ENCODE data around the gene CCK.

CCK gene

DNA sequence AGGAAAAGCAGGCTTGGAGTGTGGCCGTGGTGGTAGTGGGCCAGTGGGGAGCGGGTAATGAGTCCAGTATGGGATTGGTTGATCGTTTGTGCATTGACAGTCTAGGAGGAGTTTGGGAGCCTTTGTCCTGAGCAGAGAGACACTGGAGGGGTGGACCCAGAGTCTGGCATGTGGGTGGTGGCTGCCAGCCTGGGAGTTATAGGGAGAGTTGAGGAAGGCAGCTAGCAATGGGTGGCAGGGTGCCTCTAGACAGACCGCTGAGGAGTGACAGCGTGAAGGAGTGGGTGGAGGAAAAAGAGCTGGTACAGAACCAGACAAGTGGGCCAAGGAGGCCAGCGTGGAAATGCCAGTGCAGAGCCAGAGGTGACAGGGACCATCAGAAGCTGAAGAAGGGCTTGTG is 1.9 kb upstream of the CCK start:
- no peak for DNase-seq (ENCODE audit: low spot score)

DNA sequence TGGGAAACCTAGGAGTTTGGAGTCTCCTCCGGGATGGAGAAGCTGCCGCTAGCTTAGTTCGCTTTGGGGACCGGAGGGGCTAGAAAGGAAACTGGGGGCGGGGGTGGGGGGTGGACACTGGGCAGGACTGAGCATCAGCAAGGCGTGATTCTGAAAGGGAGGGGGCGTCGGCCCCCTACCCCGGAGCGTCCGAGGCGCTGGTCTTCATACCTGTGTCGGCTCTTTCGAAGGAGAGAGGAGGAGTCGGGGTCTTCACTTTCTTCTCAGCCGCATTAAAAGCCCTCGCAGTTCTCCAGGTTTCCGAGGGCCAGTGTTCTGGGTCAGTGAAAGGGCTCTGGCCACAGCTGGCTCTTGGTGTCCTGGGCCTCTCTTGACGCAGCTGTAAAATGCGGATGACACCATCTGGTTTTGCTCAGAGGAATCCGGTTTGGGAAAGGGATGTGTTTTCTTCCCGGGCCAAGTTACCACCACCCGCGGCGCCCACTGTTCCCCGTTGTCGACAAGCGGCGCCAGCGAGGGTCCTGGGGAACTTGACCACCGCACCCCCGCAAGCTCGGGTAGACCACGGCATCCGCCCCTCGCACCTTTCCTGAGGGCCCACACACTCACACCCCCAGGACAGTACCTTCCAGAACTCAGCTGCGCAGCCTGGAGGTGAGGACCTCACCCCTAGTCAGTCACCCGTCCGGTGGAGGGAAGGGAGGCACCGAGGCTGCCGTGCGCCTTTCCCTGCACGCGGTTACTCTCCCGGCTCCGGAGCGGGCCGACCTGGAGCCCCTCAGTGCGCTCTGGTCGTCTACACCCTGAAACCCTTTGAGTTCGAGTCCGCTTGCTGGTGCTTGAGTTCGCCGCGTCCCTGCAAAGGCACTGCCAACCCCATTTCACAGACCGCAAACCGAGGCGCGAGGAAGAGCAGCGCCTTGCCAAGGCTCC is 660 bp downstream of the CCK start:
- DNase-seq (ENCODE audit: low spot score) = no peak

DNA sequence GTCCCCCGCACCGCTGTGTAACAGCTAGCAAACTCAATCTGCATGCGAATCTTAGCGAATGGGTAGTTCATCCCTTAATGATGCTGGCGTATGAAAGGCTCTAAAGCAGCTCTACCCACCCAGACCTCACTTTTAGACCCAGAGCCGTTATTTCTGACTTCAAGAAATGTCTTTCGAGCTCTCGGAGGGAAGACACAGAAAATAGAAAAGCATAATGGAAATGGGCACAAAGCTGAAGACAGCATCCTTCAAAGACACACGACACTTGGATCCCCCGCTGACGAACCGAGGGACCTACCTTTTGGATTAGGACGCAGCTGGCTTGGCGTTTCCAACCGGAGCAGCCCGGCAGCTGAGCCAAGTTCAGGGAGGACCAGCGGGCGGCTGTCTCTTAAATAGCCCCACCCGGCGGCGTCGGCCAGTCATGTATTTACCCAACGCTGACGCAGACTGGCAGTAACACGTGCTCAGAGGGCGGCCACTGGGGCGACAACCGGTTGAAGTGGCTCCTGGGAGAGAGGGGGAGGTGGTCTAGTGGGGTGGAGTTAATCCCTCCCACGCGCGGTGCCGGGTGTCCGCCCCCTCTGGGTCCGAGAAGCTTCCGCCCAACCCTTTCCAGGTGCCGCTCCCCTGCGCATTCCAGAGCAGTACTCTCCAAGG is 1.5 kb downstream of the CCK start:
- no peak for DNase-seq (ENCODE audit: low spot score)

DNA sequence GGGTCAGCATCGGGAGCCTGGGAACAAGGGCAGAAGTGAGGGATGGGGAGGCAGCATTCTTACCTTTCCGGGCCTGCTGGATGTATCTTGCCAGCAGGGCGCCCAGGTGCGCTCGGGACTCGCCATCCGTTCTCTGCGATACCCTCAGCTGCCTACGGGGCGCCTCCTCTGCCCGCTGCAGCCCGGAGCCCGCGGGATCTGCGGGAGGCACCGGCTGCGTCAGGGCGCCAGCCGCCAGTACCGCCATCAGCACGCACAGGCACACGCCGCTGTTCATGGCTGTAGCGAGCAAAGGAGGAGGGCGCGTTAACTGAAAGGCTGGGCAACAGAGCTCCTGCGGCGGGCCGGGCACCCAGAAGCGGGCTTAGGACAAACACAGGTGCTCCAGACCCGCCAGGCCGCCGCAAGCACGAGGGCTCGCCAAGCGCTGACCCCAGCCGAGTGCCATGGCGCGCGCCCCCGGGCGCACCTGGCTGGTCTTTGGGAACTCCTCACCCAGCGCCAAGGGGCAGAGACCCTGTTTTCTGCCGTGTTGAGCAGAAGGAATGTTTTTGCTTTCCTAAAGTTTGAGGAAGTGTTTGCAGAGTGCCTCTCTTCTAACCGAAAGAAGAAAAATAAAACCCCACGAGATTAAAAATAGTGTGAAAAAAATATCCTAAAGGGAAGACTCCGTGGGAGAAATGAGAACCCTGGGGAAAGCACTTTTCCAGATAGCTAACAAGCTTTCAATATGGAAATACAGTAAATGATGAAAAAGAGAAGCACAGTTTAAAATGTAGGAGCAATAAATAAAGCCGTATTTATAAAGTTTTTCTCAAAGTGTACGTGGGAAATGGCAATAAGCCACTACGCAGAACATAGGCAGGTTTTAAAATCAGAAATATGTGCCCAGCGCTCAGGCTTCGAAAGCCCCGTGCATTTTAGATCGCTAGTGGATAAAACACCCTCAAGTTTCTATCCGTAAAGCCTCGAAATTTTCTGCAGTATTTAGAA is 2.3 kb downstream of the CCK start:
- DNase-seq (ENCODE audit: low spot score) = peak; percentile 58

DNA sequence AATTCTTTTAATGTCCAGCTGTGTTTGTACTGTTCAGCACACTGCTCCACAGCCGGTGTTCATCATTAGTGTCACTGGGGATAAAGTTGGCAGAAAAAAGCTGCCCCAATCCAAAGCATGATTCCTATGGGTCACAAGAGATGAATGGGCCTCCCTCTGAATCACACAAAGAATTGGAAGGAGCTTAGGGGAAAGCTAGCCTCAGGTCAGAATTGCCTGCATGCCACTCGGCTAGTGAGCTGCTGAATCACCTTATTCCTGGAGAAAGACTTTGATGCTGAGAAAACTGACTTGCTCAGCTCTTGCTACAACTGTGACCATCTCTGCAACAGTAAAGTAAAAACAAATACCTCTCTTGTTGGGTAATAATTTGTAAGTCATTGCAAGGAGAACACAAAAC is 3.5 kb downstream of the CCK start:
- DNase-seq (ENCODE audit: low spot score) = peak; percentile 56

DNA sequence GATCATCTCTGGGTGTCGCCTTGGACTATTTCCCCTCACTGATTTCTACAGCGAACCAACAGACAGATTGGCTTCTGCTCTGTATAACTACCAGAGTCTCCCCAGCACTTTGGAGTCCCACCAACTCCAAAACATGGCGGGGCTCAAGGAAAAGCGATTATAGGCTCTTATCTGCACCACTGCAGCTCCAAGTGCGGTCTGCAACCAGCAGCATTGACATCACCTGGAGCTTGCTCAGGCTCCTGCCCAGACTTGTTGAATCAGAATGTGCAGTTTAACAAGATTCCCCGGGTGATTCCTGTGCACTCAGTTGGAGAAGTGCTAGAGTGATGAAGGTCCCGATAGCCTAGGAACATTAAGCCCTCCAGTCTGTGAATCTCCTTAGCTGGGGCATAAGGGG is 9.0 kb downstream of the CCK start:
- no peak for DNase-seq (ENCODE audit: low spot score)

DNA sequence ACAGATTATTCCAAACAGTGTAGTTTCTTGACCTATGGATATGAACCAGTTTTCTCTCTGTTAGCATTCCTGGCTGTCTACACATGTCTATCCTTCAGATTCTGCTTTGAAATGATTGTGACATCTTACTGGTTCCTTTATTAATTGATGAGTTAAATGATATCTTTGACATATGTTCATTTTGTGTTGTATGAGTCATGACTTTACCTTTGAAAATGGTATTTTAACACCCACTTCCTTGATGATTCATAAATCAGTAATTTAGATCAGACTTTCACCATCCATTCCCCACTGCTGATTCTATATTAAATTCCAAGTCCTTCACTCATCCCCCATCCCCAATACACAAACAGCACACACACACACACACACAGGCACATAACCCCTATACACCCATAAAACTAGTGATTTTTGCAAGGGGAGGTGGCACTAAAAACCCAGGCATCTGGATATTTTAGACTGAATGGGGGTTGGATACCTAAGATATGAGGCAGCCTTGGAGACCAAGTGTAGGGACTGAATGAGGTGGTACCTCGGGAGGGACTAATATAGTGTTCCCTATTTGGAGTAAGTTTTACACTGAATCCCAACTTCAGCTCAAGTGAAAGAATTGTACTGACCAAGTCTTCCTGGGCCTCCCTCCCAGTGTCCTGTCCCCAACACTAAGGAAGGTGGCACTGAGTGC is 9.7 kb downstream of the CCK start:
- DNase-seq (ENCODE audit: low spot score) = no peak

DNA sequence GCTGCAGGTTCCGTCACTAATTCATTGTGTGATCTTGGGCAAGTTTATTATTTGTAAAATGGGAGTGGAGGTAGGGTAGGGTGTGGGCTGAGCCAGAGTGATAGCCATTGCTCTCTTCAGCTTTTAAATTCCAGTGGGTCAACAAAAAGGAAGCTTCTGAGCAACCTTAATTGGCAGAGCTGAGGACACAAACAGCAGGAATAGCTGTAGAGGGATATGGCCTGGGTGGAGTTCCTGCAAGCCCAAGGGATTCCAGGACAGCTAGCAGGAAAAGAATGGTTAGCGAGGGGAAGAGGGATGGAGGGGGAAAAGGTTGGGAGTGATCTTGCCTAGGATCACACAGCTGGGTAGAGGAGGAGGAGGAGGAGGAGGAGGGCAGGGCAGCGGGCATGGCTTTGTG is 11.4 kb downstream of the CCK start:
- no peak for DNase-seq (ENCODE audit: low spot score)

DNA sequence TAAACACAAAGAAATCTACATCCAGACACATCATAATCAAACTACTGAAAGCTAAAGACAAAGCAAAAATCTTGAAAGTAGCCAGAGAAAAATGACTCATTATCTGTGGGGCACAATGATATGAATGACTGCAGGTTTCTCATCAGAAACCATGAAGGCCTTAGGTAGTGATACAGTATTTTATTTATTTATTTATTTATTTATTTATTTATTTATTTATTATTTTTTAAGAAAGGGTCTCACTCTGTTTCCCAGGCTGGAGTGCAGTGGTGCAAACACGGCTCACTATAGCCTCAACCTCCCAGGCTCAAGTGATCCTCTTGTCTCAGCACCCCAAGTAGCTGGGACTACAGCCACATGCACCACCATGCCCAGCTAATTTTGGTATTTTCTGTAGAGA is 15.2 kb downstream of the CCK start:
- DNase-seq (ENCODE audit: low spot score) = no peak

DNA sequence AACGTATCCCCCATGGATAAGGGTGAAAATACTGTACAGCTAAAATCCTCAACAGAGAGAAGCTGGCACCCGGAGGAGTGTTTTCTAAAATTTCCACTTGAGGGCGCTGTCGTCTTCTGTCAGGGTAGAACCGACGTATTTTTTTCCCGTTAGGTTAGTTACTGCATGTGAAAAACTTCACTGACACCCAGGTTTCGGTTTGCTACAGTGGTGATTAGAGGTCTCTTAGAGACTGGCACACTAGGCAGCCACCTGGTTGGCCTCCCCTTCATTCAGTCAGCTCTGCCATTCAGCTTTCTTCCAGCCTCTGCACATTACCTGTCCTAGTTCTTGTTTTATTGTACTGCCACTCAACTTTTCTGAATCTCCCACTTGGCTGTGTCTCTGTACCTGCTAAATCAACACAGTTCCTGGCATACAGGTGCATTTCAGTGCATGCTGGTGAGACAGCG is 18.4 kb downstream of the CCK start:
- peak; percentile 74 for DNase-seq (ENCODE audit: low spot score)

DNA sequence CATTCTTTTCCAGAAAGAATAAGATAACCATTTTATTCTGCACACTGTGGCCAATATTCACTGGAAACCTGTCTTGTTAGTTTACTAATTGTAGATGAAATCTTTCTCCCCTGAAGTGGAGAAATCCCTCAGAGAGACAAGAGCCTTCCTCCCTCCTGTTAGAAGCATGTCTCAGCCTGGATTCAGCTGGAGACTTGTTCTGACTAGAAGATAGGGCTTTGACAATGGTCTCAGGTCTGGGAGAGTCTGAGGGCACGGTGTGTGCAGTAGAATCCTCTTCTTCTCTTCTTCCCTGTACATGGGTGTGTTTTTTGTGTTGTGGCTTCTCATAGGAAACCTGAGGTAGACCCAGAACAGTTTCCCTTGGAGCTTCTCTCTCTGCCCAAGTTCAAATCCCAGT is 19.9 kb downstream of the CCK start:
- DNase-seq (ENCODE audit: low spot score) = no peak

DNA sequence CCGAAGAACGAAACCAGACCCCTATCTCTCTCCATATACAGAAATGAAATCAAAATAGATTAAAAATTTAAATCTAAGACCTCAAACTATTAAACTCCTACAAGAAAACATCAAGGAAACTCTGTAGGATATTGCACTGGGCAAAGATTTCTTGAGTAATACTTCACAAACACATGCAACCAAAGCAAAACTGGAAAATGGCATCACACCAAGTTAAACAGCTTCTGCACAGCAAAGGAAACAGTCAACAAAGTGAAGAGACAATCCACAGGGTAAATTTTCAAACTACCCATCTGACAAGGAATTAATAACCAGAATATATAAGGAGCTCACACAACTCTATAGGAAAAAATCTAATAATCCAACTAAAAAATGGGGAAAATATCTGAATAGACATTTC is 29.4 kb downstream of the CCK start:
- no peak for DNase-seq (ENCODE audit: low spot score)

DNA sequence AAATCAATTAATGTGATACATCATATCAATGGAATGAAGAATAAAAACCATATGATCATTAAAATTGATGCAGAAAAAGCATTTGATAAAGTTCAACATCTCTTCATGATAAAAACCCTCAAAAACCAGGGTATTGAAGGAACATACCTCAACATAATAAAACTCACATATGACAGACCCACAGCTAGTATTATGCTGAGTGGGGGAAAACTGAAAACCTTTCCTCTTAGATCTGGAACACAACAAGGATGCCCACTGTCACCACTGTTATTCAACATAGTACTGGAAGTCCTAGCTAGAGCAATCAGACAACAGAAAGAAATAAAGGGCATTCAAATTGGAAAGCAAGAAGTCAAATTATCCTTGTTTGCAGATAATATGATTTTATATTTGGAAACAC is 30.5 kb downstream of the CCK start:
- no peak for DNase-seq (ENCODE audit: low spot score)

DNA sequence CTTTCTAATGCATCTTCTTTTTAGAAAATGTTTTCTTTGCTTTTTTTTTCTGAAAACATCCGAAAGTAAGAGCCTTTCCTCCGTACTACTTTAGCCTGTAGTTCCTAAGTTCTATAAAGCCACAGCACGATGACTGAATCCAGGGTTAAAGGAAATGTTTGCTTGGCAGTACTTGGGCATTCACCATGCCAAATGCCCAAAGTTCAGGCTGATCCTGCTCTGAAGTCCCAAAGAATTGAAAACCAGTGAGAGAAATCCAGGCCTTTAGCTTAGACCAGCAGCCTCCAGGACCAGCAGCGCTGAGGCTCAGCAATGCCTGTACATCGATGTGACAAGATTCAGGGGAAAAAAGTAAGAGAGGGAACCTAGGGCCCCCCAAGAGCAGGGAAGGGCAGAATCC is 35.1 kb downstream of the CCK start:
- DNase-seq (ENCODE audit: low spot score) = no peak

DNA sequence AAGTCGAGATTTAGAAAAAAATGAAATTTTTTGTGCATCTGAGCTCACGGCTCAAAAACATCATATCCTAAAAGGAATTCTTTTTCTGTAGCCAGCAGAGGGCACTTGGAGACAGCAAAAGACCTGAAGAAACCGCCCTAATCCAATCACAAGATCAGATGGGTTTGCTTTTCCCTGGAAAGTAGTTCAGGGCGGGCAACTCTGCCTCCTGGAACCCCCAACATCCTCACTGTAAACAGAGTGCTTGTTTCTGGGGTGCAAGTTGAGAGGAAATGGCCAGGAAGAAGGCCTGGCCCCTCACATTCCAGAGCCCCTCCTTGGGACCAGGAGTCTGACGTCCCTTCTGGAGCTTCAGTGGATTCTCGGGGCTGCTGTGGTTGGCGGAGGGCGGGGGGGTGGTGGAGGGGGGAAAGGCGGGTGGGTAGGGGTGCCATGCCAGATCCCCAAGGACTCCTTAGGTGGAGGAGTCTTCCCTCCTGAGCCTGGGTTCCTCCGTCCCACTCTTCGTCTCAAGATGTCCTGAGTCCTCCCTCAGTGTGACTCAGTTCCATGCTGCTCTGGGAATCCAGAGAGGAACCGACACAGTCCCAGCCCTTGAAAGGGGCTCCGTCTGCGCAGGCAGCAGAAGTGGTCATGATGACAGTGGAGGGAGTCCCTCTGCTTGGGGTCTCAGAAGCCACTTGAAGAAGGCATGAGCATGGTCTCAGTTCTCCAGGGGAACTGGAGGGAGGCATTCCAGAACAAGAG is 35.9 kb downstream of the CCK start:
- DNase-seq (ENCODE audit: low spot score) = no peak

DNA sequence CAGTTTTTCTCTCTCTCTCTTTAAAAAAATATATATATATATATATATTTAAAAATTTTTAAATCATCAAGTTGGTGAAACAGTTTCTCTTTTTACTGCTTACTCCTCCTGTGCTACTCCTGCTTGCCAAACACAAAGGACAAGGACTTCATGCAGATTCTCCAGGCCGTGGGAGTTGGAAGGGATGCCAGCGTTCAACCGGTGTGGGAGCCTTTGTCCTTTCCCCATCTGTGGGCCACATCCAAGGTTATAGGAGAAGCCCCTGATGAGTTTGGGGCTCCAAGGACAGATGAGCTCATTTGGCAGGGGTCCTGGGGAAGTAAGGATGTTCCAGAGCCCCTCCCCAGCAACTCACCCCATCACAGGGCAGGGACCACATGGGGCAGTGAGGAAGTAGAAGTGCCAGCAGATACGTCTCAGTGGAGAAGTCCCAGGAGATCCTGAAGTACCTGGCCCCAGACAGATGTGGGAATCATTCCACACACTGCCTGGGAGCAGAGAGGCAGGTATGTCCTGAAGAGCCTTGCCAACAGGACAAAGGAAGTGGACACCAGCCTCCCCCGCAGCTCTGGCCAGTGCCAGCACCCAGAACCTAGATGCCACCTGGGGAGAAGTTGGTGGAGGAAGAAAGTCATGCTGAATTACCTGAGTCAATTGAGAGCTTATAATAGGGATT is 36.6 kb downstream of the CCK start:
- no peak for DNase-seq (ENCODE audit: low spot score)

DNA sequence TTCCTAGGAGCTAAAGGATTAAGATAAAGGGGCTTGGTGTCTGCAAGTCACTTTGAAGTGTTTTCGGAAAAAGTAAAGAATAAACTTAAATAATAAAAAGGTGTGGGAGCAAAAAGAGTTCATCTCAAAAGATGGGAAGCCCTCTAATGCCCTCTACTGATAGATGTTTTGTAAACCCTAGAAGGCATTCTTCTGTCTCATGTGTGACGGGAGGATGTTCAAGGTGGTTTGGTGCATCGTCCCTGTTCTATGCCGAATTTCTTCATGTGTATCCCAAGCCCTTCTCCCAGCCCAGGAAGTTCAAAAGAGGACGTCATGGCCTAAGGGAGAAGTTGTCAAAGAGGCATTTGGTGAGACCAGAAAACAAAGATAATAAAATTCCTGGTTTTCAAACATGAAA is 37.2 kb downstream of the CCK start:
- DNase-seq (ENCODE audit: low spot score) = no peak

DNA sequence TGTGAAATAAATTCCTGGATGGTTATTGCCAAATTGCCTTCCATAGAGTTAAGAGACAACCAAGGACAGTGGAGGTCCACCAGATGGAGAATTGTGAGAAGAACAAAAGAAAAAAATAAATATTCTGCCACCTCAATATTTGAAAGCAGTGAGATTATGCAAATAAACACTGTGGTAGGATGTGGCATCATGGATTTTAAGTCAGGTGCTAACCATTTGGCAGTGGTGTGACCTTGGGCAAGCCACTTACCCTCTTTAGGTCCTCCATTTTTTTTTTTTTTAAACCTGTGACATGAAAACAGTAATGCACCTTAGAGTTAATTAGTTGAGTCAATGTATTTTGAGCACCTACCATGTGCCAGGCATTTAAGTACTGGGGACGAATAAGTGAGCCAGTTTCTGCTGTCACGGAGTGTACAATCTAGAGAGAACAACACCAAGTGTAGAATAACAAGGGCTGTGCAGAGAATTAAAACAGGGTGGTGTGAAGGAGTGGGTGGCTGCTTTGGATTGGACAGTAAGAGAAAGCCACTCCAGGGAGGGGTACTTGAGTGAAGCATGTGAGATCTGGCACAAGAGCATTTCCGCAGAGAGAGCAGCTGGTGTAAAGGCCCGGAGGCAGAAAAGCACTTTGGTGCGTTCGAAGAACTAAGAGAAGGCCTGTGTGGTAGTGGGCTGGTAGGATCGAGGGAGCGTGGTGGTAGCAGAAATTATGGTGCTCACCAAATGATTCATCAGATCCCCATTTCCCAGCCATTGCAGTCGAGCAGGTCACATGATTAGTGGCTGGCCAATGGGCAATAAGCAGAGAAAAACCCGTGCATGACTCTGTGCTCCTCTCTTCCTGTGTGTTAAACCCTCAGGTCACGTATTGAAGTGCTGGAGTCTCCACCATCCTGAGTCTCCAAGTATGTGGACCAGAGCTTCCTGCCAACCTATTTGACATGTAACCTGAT is 39.2 kb downstream of the CCK start:
- no peak for DNase-seq (ENCODE audit: low spot score)

All from ecto neural progenitor cell (in vitro differentiated cells).